Kidney capillary endothelial cell (primary cell): ENCODE results near the gene PTMA.

Source experiments
- DNase-seq: peaks from one replicate; pipeline ENCODE4 v3.0.0-alpha.2; 2018; ENCODE audit warnings: low spot score

The PTMA gene

GRCh38 chr2:231676243-231676642, 32.1 kb upstream of the PTMA start:
- DNase-seq = no peak

GRCh38 chr2:231677632-231678104, 30.7 kb upstream of the PTMA start:
- peak; percentile 80 for DNase-seq

- DNase-seq = no peak
These were observed 28.4 kb upstream of the PTMA start for GRCh38 chr2:231679908-231680284.

GRCh38 chr2:231680285-231680991, 27.9 kb upstream of the PTMA start:
- no peak for DNase-seq

GRCh38 chr2:231680992-231681852, 27.1 kb upstream of the PTMA start:
- peak; percentile 33 for DNase-seq

GRCh38 chr2:231682603-231683291, 25.6 kb upstream of the PTMA start:
- DNase-seq = no peak

- DNase-seq = no peak
These were observed 24.8 kb upstream of the PTMA start for GRCh38 chr2:231683292-231684235.

GRCh38 chr2:231684314-231685223, 23.8 kb upstream of the PTMA start:
- no peak for DNase-seq

GRCh38 chr2:231685349-231686191, 22.8 kb upstream of the PTMA start:
- DNase-seq = no peak

GRCh38 chr2:231686192-231687100, 21.9 kb upstream of the PTMA start:
- DNase-seq = no peak

GRCh38 chr2:231687133-231687852, 21.0 kb upstream of the PTMA start:
- no peak for DNase-seq

- DNase-seq = no peak
These were observed 20.4 kb upstream of the PTMA start for GRCh38 chr2:231687961-231688360.

GRCh38 chr2:231688719-231689118, 19.6 kb upstream of the PTMA start:
- DNase-seq = no peak

GRCh38 chr2:231689124-231689893, 19.0 kb upstream of the PTMA start:
- DNase-seq = no peak

- no peak for DNase-seq
These were observed 17.0 kb upstream of the PTMA start for GRCh38 chr2:231691251-231691772.

- no peak for DNase-seq
These were observed 15.5 kb upstream of the PTMA start for GRCh38 chr2:231692847-231693246.

- DNase-seq = no peak
These were observed 14.4 kb upstream of the PTMA start for GRCh38 chr2:231693956-231694355.
